NCI-H2107 treated with DMSO at 0.1 percent for 48 hours (cell line): ENCODE data around the gene SND1.
A peak's percentile ranks its signal among the peaks of the same experiment; 100 is the strongest.

Experiments used
- DNase-seq: peaks from one replicate; lab custom pipeline; 2025; ENCODE audit not compliant: unreplicated experiment; lab: John Stamatoyannopoulos, UW

The SND1 gene

GRCh38 chr7:127798769-127799372 lies 146.9 kb downstream of the SND1 start:
- DNase-seq = peak; percentile 21

GRCh38 chr7:127799535-127800305 lies 147.7 kb downstream of the SND1 start:
- DNase-seq = no peak

DNA sequence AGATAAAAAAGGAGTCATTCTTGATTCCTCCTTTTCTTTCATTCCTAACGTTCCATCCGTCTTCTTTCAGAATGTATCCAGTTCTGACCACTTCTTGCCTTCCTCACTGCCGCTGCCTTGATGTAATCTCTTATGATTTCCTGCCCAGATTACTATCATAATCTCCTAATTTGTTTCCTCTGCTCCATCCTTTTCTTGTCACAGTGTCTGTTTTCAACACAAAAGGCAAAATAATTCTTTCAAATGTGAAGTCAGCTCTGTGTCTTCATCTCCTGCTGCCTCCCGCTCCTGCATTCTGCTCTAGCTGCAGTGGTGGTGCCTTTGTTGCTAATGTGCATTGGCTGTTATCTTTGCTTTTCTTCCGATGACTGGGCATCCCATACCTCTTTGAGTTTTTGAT lies 150.9 kb downstream of the SND1 start:
- no peak for DNase-seq

DNA sequence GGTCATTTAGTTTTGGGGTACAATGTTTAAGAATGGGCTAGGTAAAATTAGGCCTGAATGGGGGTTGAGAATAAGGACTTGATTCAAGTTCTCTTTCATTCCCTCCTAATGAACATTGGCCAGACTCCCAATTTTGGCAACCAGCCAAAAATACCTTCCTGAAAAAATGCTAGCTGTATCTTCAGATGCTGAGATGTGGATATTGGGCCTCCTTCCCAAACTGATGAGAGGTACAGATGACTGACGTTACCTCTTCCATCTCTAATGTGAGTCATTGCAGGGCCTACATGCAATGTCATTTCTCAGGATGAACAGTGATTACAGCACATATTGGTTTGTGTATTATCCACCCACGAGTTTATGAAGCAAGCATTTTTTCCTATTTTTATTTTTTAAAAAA lies 151.6 kb downstream of the SND1 start:
- DNase-seq = no peak

DNA sequence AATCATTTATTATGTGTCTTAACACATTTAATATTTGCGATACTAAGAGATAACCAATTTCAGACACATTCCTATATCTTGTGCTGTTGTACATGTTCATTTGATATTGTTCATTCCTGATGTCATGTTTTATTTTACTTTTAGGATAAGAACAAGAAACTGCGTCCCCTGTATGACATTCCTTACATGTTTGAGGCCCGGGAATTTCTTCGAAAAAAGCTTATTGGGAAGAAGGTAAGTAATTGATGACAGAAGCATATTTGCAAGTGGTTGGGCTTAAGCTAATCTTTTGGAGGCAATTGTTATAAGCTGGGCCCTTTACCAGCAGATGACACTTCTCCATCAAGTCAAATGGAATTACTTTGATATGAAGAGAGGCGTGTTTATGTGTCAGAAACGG lies 155.3 kb downstream of the SND1 start:
- DNase-seq = no peak

GRCh38 chr7:127807829-127808228 lies 155.8 kb downstream of the SND1 start:
- DNase-seq = no peak

DNA sequence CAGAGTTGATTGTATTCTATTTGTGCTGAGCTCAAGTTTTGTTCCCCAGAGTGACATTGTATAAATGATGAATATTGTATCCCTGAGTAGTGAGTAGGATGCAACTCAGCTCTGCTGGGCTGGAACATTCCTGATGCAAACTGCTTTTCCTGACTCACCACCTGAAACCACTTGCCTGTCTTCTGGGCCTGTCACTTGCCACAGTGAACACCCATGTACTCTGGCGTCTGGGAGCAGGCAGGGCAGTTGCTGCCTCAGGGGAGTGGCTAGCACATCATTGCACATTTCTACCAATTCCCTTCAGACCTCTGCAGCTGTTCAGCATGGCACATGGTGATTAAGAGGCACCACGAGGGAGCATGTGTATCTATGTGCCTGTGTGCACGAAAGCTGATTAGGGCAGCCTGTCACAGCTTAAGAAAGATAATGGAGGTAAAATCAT lies 157.3 kb downstream of the SND1 start:
- peak; percentile 59 for DNase-seq

DNA sequence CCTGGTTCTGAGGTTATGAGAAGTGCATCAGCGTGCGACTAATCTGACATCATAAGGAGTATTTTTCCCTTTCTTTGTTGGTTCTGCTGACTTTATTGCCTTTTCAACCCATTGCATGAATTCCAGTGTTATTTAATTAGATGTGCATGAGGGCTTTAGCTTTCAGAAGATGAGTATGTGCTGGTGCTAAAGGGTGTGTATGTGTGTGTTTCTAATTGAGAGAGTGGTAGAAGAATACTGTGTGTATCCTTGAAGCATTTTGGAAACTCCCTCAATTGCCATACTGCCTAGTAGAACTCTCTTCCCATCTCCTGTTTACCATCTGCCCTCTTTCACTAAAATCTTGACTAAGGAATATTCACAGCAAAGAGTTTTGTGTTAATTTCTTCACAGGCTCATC lies 158.1 kb downstream of the SND1 start:
- no peak for DNase-seq

GRCh38 chr7:127810696-127811660 lies 159.0 kb downstream of the SND1 start:
- DNase-seq = no peak

GRCh38 chr7:127812540-127812939 lies 160.5 kb downstream of the SND1 start:
- no peak for DNase-seq

DNA sequence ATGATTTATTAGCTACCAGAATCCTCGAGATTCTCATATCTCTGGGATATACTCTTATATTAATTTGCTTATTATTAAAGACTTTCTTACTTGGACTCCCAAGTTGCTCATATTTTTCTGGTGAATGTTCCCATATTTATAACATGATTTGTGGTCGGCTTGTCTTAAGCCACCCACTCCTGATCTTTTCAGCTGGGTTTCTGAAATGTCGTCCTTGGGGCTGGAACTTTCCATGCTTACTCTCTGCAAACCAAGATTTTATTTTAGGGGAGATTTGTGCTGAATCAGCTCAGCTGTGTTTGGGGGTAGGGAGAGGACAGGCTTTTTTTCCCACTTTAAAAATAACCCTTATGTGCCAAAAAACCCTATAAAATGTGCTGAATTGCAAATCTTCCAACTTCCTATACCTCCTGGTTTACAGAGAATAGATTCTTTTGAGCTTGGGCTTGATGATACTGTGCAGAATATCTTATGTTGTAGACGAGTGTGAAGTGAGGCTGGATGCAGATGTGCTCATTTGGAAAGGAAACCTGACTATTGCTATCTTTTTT lies 162.1 kb downstream of the SND1 start:
- DNase-seq = no peak

DNA sequence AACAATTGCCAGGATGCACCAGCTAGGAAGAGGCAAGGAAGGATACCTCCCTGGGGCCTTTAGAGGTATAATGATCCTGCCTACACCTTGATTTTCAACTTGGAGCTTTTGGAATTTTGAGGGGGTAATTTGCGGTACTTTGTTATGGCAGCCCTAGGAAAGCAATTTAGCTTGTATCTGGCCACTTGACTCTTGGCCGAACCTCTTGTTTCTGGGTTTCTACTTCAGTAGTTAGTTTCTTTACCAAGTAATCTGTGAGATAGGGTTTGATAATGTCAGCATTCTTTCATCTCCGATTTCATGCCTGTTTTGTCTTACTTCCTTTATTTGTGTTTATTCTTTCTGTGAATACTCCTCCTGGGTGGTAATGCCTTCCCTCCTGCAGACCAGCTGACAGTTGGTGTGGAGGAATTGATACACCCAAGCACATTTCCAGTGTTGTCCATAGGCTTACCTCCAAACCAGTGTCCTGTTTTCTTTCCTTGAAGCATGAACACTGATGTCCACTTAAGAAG lies 163.7 kb downstream of the SND1 start:
- DNase-seq = no peak

GRCh38 chr7:127816354-127817190 lies 164.6 kb downstream of the SND1 start:
- DNase-seq = no peak

GRCh38 chr7:127817466-127817865 lies 165.5 kb downstream of the SND1 start:
- no peak for DNase-seq

GRCh38 chr7:127818306-127818705 lies 166.3 kb downstream of the SND1 start:
- DNase-seq = no peak

DNA sequence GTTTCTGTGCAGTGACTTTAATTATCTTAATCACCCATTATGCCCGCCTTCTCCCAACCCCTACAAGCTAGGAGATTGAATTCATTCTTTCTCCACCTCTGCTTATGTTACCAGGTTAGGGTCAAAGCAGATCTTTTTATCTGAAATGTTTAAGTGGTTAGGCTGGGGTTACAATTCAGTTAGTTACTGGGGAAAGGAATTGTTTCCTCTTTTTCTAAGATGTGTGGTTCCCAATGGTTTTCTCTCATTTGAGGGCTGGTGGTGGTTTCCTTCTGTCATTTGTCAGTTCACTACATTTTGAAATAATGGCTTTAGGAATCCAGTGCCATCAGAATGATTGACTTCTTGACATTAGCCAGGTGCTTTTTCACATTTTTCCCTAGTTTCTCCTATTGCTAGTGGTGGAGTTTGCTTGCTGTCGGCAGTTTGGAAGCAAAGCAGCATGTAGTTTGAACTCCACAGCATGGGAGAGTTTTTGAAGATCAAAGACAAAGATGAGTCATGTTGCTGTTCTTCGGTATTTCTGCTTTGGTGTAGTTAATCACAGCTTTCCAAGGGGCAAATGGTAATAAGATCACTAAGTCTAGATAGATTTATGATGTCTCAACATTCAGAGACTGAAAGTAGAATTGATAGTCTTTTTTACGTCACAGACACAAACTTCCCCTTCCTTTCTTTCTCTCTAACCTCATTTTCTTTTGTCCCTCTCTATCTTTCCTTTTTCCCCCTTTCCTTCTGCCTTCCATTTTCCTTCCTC lies 168.2 kb downstream of the SND1 start:
- DNase-seq = no peak

DNA sequence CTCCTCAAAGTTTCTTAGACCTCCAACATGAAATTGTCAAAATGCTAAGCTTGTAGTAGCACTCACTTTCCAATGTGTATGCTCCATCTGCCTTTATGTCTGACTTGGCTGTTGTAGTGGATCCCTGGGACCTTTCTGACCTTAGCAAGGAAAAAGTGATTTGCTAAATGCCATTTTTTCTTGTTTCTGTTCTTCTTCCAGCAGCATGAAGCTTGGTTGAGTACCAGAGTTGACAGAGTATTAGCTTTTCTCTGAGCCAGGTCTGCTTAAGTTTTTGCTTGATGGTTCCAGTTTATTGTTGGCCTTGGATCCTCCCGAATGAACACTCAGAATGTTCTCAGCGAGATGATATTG lies 168.7 kb downstream of the SND1 start:
- no peak for DNase-seq

DNA sequence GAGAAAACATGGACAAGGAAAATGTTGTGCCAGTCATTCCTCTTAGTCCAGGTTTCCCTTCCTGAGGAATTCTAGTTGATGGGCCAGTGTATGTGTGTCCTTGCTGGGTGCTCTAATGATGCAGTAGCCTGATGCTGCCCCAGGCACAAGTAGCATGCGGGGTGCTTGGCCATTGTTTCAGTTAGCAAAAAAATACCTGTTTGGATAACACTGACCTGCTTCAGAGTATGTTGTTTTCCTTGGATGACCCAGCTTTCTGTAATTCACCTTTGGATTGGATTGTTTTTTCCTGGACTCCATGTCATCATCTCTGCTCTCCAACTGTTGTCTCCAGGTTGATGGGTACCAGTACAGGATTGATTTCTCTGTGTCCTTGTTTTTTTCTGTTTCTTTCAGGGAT lies 169.2 kb downstream of the SND1 start:
- DNase-seq = no peak

DNA sequence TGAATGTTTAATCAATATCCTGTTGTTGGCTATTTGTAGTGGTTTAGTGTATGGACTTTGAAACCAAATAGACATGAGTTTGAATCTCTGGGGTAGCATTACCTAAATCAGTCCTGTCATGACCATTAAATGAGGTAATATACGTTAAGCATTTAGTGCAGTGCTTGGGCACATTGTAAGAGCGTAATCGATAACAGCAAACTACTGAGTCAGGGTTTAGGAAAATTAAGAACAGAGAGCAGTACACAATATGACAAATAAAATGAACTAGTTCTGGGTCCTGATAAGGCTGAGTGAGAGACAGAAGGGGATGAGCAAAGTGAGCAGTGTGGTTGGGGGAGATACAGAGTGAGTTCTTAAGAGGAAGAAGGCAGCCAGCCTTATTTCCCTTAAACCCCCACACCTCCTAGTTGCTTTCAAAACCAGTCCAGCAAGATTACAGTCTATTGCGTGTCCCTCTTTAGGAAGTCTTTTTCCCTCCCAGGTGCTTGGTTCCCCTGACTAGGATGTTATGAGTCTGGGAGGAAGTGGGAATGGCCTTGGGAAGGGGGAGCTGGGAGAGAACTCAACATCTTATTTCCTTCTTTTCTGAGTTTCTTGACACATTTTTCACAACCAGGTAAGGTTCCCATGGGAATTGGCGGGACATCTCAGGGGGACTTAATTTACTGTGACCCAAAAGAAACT lies 171.0 kb downstream of the SND1 start:
- no peak for DNase-seq
